Activated T-cell treated with anti-CD3 and anti-CD28 coated beads, Interleukin-2, amount 50 U/mL, for 48 hours (primary cell): ENCODE data around the gene MAP3K6.
A peak's percentile ranks its signal among the peaks of the same experiment; 100 is the strongest.

Experiments
- DNase-seq, 2 experiments: peaks; one replicate each; pipeline ENCODE4 v3.0.0-alpha.2; 2020

Gene MAP3K6

DNA sequence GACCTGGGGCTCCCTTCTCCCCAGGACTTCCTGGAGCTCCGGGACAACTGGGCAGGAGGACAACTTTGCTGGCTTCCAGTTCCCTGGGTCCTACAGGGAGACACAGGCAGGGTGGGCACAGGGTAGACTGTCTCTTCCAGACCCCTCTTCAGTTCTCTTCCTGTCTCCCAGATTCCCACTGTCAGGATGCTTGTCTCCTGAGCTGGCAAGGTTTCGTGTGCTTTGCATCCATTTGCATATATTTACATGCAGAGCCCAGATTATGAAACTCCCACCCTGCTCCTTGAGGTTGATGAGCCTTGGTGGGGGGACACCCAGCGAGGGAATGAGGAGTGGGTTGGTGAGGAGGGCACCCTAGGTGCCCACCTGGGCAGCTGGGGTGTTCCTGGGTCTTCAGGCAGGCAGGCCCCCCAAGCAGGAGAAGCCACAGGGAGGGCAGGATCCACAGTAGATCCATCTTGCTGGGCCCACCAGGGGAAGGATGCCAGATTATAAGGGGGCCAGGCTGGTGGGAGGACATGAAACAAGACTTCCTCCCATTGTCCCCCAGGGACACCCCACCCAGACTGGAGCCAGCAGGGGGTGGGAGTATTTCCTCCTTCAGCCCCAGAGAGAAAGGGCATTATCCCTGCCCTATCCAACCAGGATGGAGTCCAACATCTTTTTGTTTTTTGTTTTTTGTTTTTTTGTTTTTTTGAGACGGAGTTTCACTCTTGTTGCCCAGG, 7.8 kb upstream of the MAP3K6 start, which contains the start of gene FCN3:
Gene FCN3 (minus strand): TSS at position 463 of the 725 bp plus-strand sequence. CDS start 6 bp downstream, at position 457.
- no peak for DNase-seq

DNA sequence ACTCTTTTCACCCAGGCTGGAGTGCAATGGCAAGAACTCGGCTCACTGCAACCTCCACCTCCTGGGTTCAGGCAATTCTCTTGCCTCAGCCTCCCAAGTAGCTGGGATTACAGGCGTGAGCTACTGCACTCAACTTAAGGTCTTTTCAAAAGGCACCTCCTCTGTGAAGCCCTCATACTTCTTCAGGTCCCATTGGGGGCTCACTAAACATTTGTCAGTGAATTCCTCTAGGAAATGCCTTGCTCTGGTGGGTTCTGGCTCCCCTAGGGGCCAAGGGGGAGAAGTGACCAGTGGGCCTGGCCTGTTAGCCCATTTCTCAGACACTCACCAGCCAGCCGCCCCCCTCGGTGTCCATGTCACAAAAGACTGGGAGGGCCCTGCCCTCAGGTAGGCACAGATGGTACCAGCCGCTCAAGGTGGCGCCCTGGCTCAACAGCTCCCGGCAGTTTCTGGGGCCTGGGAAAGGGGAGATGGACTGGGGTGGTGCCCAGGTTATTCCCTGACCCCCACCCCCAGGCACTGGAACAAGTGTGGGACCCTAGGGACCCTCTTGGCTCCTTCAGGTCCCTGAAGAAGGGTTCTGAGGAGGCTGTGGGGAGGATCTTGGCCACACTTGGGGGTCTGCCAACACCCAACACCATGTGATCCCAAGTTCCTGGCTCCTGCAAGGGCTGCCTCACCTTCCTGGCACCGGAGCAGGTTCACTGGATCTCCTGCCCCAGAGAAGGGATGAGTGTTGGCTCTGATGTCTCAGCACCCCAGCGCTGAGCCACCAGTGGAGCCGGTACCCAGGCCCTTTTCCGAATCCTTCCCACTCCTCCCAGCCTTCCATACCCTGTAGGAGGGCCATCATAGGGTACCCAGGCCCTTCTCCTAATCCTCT, 6.3 kb upstream of the MAP3K6 start:
- DNase-seq = no peak

DNA sequence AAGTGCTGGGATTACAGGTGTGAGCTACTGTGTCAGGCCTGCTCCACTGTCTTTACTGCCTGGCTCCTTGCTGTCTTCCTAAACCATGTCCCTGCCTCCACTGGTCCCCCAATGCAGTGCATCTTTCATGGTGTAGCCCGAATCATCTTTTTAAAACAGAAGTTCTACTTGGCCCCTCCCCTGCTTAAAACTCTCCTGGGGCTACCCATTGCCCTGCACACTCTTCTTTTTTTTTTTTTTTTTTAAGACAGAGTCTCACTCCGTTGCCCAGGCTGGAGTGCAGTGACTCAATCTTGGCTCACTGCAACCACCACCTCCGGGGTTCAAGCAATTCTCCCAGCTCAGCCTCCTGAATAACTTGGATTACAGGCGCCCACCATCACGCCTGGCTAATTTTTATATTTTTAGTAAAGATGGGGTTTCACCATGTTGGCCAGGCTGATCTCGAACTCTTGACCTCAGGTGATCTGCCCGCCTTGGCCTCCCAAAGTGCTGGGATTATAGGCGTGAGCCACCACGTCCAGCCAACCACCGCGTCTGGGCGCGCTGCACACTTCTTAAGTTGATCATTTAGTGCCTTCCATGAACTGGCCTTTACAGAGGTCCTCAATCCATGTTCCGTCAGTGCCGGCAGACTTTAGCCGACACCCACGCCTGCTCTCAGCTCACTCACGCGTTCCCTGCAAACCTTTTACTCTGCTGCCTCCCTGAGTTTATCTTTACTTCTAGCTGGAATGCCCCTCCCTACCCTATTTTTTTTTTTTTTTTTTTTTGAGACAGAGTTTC, 5.5 kb upstream of the MAP3K6 start:
- DNase-seq = no peak

DNA sequence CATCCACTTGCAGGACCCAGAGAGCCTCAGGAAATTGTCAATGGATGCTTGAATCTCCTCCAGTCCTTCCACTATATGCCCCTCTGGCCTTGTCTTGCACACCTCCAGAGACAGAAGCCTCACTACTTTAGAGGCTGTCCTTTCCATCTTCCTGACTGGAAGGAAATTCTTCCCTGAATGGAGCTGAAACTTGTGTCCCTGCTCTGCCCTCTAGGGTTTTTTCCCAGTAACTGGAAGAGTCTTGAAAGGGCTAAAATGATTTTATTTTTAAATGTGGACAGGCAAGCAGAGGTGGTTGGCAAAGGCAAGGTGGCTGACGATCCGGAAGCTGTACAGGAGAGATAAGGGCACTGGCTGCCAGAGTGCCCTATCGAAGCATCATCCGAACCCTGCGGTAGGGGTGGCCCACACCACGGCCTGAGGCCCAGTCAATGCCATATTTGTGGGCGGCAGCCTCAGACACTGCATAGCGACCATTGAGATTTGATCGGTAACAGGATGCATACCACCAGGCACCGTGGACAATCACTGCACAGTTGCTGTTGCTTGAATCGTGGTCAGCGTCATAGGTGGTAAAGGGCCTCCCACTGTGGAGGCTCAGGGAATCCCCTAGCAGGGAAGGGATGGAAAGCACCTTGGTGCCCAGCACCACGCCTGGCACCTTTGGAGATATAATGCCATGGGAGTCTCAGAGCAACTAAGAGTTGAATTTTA, 2.3 kb upstream of the MAP3K6 start:
- DNase-seq = no peak

DNA sequence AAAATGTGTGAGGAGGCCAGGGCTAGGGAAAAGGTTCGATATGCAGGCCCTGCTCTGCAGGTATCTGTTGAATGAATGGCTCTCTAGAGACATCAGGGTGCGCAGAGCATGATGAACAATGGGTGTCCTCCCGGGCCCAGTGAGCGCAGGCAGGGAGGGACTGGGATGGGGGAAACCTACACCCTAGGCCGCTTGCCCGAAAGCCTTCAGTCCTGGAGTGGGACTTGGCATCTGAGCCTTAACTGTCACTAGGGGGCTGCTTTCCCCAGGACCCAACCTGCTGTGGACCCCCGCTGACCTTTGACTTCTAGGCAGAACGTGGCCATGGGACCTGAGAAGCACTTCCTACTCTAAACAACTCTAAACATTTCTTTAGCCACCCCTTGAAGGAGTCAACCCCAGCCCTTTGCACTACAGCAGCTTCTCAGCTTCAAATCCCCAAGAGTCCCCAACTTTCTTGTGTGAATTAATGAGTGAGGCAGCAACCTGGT, 444 bp upstream of the MAP3K6 start:
- no peak for DNase-seq

DNA sequence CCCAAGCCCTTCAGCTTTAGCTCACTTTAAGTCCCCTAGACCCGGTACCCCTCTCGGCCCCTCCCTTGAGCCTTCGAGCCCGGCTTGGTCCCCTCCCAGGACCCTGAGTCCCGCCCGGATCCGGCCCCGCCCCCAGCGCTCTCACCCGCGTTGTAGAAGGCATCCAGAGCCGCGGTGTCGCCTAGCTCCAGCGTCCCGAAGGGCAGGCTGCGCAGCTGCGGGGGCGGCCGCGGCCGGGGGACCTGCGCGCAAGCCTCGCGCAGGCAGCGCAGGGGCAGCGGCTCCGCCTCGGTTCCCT, 699 bp downstream of the MAP3K6 start:
- DNase-seq = peak; percentile 91

DNA sequence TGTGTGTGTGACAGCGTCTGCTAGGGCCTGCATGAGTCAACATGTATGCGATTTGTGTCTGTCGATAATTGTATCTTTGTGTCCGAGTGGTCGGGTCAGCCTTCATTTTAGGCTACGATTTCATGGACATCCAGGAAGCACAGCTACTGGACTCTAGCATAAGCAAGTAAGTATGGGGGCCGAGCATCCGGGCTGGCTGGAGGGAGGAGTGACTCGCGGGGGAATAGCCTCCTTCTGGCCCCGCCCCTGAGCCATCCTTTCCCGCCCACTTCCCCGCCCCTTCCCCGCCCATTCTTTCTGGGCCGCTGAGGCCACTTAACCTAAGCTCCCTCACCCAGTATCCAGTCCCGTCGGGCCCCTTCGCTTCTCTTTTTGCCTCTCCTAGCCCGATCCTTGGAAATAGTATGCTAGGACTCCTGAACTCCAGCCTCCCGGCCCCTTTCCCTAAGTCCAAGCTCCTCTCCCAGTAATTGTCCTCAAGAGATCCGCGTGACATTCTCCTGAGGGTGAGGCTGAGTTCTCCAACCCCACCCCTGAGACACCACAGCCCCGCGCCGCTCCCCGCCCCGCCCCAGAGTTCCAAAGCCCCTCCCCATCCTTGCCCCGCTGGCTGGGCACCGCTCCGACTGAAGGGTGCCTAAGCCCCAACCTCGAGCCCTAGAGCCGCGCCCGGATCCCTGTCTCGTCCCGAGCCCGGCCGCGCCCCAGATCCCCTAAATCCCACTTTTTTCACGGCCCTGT, 1.2 kb downstream of the MAP3K6 start:
- peak; percentile 90 to 91 for DNase-seq

DNA sequence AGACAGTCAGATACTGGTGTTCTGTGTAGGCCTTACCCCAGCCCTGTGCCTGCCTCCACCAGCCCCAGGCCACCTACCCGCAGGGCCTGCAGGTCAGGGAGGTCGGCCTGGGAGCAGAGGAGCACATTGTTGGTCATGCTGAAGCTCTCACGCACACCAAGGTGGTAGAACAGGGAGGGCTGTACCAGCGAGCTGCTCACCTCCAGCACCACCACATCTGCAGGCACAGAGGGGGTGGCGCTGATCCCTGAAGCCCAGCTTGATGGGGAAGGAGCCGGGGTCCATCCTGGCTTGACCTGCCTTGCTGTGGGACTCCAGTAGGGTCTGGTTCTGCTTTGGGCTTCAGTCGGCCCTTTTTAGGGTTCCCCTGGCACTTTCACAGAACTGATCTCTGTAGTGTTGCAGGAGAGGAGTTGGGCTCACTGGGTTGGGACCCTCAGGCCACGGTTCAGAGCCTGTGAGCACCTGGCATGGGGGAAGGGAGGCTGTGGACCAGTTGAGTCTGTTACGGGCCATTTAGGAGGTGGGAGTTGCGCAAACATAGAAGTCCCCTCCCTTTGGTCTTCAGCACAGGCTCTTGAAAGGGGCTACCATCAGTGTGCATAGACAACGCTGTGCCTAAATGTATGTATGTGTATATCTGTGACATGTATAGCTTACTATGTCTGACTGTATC, 1.9 kb downstream of the MAP3K6 start:
- no peak for DNase-seq

DNA sequence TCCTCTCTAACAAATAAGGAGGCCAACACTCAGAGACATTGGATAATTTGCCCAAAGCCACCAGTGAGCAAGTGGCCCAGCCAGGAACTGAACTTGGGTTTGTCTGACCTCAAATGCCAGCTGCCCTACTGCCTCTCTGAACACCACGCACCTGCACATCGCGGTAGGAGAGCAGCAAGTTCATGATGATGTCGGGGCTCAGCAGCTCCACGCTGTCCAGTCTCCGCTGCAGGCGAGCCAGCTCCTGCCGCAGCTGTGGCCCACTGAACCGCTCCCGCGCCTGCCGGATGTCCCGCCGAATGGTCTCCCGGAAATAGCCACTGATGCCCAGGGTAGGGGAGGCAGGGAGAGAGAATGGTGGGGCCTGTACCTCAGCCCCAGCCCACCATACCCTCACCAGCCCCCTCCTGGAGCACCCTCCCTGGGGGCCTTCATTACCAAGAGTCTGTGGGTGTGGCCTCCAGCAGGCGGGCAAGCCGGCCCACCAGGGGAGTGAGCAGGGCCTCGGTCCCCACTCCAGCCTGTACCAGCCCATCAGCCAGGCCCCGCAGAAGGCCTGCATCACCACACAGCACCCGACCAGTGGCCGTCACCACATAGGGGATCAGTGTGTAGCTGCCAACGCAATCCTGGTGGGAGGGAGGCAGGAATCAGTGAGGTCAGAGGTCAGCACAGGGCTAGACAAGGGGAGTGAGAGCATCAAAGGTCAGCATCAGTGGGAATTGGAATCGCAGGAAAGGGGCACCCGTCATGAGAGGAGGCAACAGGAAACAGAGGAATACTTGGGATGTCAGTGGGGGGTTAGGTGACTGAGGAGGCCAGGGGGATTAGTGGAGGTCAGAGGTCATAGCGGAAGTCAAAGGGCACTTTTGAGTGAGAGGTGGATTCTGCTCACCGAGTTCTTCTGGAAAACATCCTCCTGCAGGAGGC, 2.7 kb downstream of the MAP3K6 start:
- no peak for DNase-seq

DNA sequence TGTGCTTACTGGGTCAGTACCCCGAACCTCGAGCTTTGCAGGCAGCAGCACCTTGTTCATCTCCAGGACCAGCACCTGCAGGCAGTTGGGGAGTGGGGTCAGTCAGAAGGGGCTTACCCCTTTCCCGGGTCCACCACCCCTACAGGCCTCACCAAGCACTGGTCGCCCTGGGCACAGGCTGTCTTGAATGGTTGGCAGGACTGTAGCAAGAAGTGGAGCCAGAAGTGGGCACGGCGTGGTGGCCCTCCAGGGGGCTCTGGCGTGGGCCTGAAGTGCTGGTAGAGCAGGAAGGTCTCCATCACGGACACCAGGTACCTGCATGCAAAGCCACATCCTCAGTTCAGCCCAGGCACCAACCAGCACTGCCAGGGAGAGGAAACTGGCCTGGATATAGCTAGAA, 5.2 kb downstream of the MAP3K6 start:
- DNase-seq = no peak

DNA sequence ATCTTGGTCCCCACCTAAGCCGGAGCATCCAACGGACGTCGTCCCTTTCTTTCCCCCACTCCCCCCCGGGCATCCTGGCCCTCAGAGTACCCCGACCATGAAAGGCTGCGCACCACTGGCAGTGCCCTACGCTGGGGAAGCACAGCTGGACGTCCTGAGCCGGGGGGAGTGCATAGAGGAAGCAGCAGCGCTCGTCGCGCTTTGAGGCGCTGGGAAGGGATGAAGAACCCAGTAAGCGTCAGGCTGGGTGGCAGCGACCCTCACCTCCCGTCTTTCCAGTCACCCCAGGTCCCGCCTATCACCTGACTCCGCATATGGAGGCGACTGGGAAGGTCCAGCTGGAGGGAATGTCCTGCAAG, 5.7 kb downstream of the MAP3K6 start:
- no peak for DNase-seq

DNA sequence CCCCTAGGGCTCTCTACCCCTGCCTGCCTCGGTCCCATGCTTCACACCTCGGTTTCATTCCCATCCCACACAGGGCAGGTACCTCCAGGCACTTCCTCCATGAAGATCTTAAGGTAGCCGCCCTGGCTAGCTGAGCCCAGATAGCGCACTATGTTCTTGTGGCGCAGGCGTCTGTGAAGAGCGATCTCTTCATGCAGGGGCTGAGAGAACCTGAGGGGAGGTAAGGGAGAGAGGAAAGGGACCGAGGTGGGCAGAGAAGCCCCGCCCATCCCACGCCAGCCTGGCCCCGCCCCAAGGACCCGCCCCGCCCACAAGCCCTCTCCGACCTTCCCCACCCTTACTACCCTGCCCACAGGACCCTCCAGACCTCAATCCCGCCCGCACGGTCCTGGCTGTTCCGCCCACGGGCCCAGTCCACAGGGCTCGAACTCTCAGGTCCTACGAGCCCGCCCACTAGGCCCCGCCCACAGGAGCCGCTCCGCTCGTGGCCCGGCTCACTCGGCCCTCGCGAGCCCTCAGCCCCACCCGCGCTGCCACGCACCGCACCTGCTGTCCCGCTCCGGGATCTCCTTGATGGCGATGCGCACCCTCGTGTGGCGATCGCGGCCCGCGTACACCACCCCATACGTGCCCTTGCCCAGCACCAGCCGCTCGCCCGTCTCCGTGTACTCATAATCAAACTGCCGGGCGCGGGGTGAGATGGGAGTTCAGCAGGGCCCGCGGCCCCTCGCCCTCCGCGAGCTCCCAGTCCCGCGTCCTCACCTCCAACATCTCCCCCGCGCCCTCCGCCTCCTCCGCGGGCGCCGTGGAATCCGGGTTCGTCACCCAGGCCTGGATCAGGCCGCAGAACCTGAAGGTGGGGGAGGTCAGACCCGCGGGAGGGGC, 6.4 kb downstream of the MAP3K6 start:
- peak; percentile 57 to 64 for DNase-seq

DNA sequence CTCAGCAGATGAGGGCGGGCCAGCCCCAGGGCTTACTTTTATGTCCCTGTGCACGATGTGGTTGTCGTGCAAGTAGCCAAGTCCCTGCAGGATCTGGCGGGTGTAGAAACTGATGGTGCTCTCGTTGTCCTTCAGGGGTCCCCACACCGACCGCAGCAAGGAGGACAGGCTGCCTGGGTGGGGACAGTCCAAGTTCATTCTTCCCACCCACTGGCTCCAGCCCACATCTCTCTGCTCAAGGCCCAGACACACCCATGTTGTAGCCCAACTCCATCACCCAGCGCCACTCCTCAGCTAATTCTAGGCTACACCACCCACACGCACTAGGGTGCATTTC, 7.0 kb downstream of the MAP3K6 start:
- DNase-seq = no peak

DNA sequence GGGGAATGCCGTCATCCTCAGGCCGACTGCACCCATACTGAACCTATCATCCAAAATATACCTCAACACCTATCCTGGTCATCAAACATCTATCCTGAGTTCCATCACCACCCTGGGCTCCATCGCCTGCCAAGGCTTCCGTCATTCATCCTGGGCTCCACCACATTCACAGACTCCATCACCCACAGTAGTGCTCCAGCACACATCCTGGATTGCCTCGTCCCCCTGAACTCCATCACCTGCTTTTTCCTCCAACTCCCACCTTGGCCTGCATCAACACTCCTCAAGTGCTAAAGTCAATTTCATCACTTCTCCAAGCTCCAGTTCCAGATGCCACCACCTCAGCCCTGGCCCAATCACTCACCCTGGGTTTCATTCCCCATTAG, 7.8 kb downstream of the MAP3K6 start:
- no peak for DNase-seq

DNA sequence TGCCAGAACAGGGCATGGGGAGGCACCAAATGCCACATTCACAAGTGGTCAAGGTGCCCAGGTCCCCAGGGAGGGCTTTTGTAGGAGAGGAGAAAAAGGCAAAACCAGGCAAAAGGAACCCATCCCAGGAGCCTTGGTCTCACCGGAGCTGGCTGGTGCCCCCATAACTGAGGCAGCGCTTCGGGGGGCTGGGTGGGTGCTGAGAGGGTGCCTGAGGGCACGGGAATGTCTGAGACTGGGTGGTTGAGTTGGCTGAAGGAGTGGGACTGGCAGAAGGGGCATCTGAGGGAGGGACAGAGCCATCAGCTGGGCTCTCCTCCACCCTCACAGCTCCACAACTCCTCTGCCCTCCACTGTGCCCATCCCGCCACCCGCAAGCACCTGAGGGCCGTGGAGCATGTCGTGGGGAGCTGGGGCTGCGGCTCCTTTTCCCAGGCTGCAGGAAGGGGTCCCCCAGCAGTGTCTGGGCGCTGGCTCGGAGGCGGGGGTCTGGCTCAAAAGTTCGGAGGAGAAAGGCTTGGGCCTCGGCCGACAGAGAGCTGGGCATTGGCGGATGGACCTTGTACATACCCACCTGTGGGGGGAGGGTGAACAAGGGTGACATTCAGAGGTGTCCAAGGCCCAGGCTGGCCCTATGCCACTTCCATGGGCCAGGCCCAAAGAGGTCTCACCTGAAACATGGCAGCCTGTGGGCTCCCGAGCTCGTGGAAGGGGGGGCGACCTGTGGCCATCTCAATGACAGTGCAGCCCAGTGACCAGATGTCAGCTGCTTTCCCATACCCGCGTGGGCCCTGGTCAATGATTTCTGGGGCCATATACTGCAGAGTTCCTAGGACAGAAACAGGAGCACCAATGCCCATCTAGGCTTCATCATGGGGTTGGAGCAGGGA, 8.5 kb downstream of the MAP3K6 start:
- DNase-seq = no peak

DNA sequence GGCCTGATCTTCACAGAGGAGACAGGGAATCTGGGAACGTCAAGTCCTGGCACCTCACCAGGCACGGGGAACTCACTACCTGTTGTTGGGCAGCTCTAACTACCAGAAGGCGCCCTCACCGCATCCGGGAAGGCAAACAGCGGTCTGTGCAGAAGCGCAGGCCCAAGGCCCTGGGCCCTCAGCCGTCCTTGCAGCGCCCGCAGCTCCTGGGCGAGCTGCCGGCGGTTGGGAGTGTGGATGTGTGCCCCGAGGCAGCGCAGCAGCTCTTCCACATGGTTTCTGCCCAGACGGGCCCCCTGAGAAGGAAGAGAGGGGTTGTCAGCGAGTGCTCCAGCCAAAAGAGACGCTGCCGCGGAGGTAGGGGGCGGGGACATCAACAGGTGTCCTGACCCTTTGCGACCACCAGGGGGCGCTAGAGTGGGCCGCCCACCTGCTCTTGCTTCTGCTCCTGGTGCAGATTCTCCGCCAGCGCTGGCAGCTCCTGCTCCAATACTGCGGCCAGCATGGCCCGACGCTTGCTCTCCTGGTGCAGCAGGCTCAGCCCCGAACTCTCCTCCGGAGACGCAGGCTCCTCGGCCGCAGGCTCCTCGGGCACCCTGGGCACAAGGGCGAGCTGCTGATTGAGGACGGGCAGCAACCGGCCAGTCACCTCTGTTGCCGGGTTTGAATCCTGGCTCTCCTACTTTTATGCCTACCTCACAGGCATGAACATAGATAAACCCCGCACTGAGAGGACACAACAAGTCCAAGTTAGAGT, 9.3 kb downstream of the MAP3K6 start:
- DNase-seq = peak; percentile 86 to 92

DNA sequence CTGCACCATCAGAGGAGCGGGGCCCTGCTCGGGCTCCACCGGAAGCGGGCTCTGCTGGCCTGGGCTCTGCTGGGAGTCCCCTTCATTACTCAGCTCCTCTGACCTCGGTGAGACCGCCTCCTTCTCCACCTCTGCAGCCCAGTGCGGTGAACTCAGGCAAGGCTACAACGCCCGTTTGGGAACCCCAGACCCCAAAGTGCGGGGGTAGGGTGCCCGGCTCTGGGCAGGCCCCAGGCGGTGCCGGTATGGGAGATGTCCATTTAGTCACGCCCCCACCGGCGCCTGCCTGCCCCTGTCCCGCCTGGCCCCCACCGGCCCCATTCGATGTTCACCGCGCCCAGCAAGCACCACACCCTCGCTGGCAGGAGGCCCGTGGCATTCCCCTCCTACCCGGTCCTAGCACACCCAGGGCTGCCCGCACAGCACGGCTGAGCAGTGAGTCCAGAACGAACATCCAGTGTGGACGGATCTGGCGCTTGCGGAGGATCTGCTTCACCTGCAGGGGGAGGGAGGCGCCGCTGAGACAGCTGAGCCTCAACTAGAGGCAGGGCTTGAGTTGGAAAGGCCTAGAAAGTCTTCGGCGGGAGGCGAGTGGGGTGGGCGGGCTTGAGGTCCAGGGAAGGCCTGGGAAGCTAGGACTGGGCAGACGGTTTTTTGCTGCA, 10.0 kb downstream of the MAP3K6 start:
- DNase-seq = peak; percentile 43 to 46
